HCT116 (cell line): ENCODE results near the gene NTSR1. TPM values are rescaled to one million over a fixed set of nuclear protein-coding genes. Genes with fewer than 3 reads are reported as not detected.

ENCODE experiments used
- ATAC-seq: fragments of 200-7000 bp; cut with Tn5 transposase; 2 replicates; pipeline ENCODE4 v1.9.1; 2020; ENCODE audit warnings: mild to moderate bottlenecking, moderate library complexity
- BruUV-seq: library from RNA; stranded (reverse); fragments of 400-500 nt; replicated peaks from 2 replicates; lab custom pipeline; 2021; lab: Mats Ljungman, UMichigan
- CTCF ChIA-PET: fragments of 300-600 bp; sonication (Branson Sonifier 250); formaldehyde crosslinking; loops from one replicate; lab custom pipeline; 2021; ENCODE audit warnings: antibody characterized with exemption; lab: Charles Lee
- POLR2A ChIA-PET: fragments of 300-600, 350-600 bp; sonication (Branson Sonifier 250); formaldehyde crosslinking; loops from one replicate; lab custom pipeline; 2021; ENCODE audit warnings: antibody characterized with exemption; lab: Charles Lee
- RAD21 ChIA-PET, 2 experiments: fragments of 300-600 bp; sonication (Branson Sonifier 250); formaldehyde crosslinking; loops; one replicate each; lab custom pipeline; 2023; ENCODE audit warnings: low total read pairs in 2 of 2; ENCODE audit not compliant: uncharacterized antibody in 2 of 2, unreplicated experiment in 2 of 2, low non-redundant PET in 1 of 2; lab: Charles Lee
- DNase-seq: peaks from one replicate; pipeline ENCODE4 v3.0.0-alpha.2; 2010; ENCODE audit warnings: low read depth, low spot score
- H2AFZ ChIP-seq: fragments of 200-600 bp; shearing (Covaris generic), sonication (generic); 2 replicates; pipeline ENCODE4 v1.6.1; 2017; ENCODE audit warnings: low read depth, mixed run types, mixed read lengths, antibody characterized with exemption, low read length; ENCODE audit not compliant: poor library complexity, severe bottlenecking
- H3K27ac ChIP-seq: 2 replicates; pipeline ENCODE4 v1.5.1; 2012; ENCODE audit warnings: low read depth, low read length
- H3K27me3 ChIP-seq: fragments of 200-600 bp; sonication (generic); 2 replicates; pipeline ENCODE4 v1.6.1; 2016; ENCODE audit warnings: mixed run types, low read length, mixed read lengths; ENCODE audit not compliant: insufficient read depth
- H3K36me3 ChIP-seq, 2 experiments: fragments of 200-500 bp in 1 of 2; fragments of 200-600 bp in 1 of 2; sonication (Bioruptor generic) in 1 of 2; sonication (generic) in 1 of 2; 2 replicates each; pipeline versions ENCODE4 v1.5.1 to v1.6.1; 2014 to 2016; ENCODE audit warnings: low read length in 2 of 2, inconsistent platforms in 1 of 2, mixed read lengths in 1 of 2, mixed run types in 1 of 2; ENCODE audit not compliant: insufficient read depth in 2 of 2, control insufficient read depth in 1 of 2
- H3K4me1 ChIP-seq, 2 experiments: fragments of 200-600 bp in 1 of 2; sonication (generic) in 1 of 2; 2 replicates each; pipeline versions ENCODE4 v1.5.1 to v1.6.1; 2012 to 2017; ENCODE audit warnings: low read length in 2 of 2, inconsistent platforms in 1 of 2, mild to moderate bottlenecking in 1 of 2, mixed read lengths in 1 of 2, mixed run types in 1 of 2, moderate library complexity in 1 of 2; ENCODE audit not compliant: insufficient read depth in 2 of 2, control insufficient read depth in 1 of 2
- H3K4me2 ChIP-seq: fragments of 200-600 bp; sonication (generic); 2 replicates; pipeline ENCODE4 v1.6.1; 2017; ENCODE audit warnings: mixed run types, low read length, mixed read lengths
- H3K4me3 ChIP-seq, 2 experiments: fragments of 200-600 bp in 1 of 2; sonication (generic) in 1 of 2; replicated peaks in 1 of 2; 2 replicates each; pipeline ENCODE4 v1.5.1; 2011 to 2016; ENCODE audit warnings: low read length in 2 of 2, control low read depth in 1 of 2, low read depth in 1 of 2, mild to moderate bottlenecking in 1 of 2, mixed read lengths in 1 of 2, mixed run types in 1 of 2
- H3K79me2 ChIP-seq: fragments of 200-600 bp; sonication (generic); 2 replicates; pipeline ENCODE4 v1.6.1; 2017; ENCODE audit warnings: mild to moderate bottlenecking, mixed run types, low read length, moderate library complexity, mixed read lengths; ENCODE audit not compliant: insufficient read depth
- H3K9ac ChIP-seq: fragments of 200-600 bp; sonication (generic); 2 replicates; pipeline ENCODE4 v1.6.1; 2016; ENCODE audit warnings: low read length, mixed read lengths
- H3K9me2 ChIP-seq: fragments of 200-600 bp; sonication (generic), shearing (Covaris generic); 2 replicates; pipeline ENCODE4 v1.6.1; 2017; ENCODE audit warnings: mixed run types, mild to moderate bottlenecking, moderate library complexity; ENCODE audit not compliant: insufficient read depth
- H3K9me3 ChIP-seq, 2 experiments: fragments of 200-500 bp in 1 of 2; fragments of 200-600 bp in 1 of 2; sonication (Bioruptor generic) in 1 of 2; sonication (generic) in 1 of 2; 2 replicates each; pipeline ENCODE4 v1.6.1; 2014 to 2017; ENCODE audit warnings: low read length in 2 of 2, mixed read lengths in 2 of 2, inconsistent platforms in 1 of 2, low read depth in 1 of 2, mild to moderate bottlenecking in 1 of 2, mixed run types in 1 of 2, moderate library complexity in 1 of 2; ENCODE audit not compliant: control insufficient read depth in 1 of 2, insufficient read depth in 1 of 2
- H4K20me1 ChIP-seq: fragments of 200-600 bp; sonication (generic), shearing (Covaris generic); 2 replicates; pipeline ENCODE4 v1.6.1; 2017; ENCODE audit warnings: mixed run types, mild to moderate bottlenecking, moderate library complexity; ENCODE audit not compliant: insufficient read depth
- ELF1 ChIP-seq: IDR thresholded peaks from 2 replicates; pipeline ENCODE4 v1.6.1; 2012; ENCODE audit warnings: low read depth, borderline replicate concordance
- EZH2 ChIP-seq: fragments of 200-600 bp; sonication (generic); IDR thresholded peaks from 2 replicates; pipeline ENCODE4 v1.6.1; 2017; ENCODE audit warnings: antibody characterized with exemption, mixed run types
- POLR2AphosphoS5 ChIP-seq: IDR thresholded peaks from 2 replicates; pipeline ENCODE4 v1.6.1; 2011; ENCODE audit warnings: mild to moderate bottlenecking, low read depth, low read length, moderate library complexity
- SRF ChIP-seq: IDR thresholded peaks from 2 replicates; pipeline ENCODE4 v1.6.1; 2012; ENCODE audit warnings: low read depth
- ZFX ChIP-seq: fragments of 450-650 bp; IDR thresholded peaks from 2 replicates; pipeline ENCODE4 v1.6.1; 2017
- intact Hi-C: fragments of 100-400 bp; cut with micrococcal nuclease; formaldehyde crosslinking; loops from 2 replicates; pipeline ENCODE4 v1.10.0; 2022
- total RNA-seq: library from RNA; stranded (reverse); gene quantifications from one replicate; pipeline ENCODE4 v1.2.1, GENCODE V29; 2021; ENCODE audit not compliant: unreplicated experiment
- TF ChIP-seq, protein P1 (sequence below): IDR thresholded peaks from 2 replicates; pipeline ENCODE4 v1.6.1; 2012; ENCODE audit warnings: low read depth
- TF ChIP-seq, protein P2 (sequence below), 3 experiments: fragments of 200-600 bp in 1 of 3; sonication (generic) in 1 of 3; IDR thresholded peaks in 2 of 3; conservative IDR thresholded peaks in 1 of 3; 2 replicates each; pipeline ENCODE4 v1.5.1; 2012 to 2017; ENCODE audit warnings: low read depth in 2 of 3, low read length in 2 of 3, antibody characterized with exemption in 1 of 3, borderline replicate concordance in 1 of 3, control low read depth in 1 of 3, mild to moderate bottlenecking in 1 of 3, mixed read lengths in 1 of 3, mixed run types in 1 of 3, moderate library complexity in 1 of 3; ENCODE audit not compliant: insufficient read depth in 1 of 3

The NTSR1 gene
- total RNA-seq, 1 experiment from 2014 or later = 187 TPM

DNA sequence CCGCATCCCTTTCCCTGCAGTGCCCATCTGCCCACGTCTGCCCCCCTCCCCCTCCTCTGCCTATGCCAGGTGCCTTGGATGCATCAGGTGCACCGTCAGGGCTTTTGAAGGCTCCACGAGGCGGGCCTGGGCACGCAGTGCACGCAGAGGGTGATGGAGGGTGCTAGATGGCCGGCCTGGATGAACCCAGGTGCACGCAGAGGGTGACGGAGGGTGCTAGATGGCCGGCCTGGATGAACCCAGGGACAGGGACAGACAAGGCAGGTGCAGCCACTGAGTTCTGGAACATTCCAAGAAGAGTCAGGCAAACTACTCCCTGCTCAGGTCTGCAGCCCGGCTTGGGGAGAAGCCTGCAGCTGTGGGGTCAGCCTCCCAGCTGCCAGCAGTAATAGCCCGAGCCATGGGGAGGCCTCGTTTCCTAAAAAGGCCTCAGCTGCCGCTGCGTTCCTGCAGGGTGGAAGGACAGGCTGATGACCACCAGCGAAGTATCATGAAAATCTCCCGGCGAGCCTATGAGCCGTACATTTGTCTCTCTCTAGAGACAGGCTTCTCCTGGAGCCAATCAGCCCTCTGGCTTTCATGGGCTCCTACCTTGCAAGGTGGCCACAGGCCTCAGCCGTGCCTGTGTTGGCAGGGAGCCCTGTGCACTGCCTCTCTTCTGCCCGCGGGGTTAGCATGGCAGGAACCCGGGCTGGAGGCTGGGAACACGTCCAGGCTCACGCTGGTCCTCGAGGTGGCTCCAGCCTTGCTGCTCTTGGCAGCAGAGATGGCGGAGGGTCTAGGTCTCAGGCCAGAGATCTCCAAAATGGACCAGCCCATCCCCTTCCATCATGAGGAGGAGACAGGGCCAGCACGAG is 29.6 kb downstream of the NTSR1 start:
- Histone ChIP-seq H2AFZ (no peak overlapping the region), H3K79me2 (peaks cover 88% of the 10 kb centered on the region), H3K9me3 (no peaks in the 10 kb centered on the region), H3K36me3 (peaks cover 0 to 45% of the 10 kb centered on the region in 2 experiments; a peak in 1 of 4 replicates), H3K9me2 (no peaks in the 10 kb centered on the region), H4K20me1 (no peaks in the 10 kb centered on the region), H3K4me2 (peak overlapping the region; percentile 77), H3K9ac (peak overlapping the region; percentile 78), H3K27me3 (no peaks in the 10 kb centered on the region), H3K27ac (peak overlapping the region; percentile 100), H3K4me1 (peaks cover 84 to 100% of the 10 kb centered on the region in 2 experiments), H3K4me3 (peak overlapping the region; percentile 37 to 43; a peak in 2 of 4 replicates)
- intact Hi-C loops = no loop called here
- ATAC-seq (no peak), DNase-seq (no peak)
- RAD21 ChIA-PET = no interaction called here
- BruUV-seq = TSS peak; percentile 4
- TF ChIP-seq, protein P1, sequence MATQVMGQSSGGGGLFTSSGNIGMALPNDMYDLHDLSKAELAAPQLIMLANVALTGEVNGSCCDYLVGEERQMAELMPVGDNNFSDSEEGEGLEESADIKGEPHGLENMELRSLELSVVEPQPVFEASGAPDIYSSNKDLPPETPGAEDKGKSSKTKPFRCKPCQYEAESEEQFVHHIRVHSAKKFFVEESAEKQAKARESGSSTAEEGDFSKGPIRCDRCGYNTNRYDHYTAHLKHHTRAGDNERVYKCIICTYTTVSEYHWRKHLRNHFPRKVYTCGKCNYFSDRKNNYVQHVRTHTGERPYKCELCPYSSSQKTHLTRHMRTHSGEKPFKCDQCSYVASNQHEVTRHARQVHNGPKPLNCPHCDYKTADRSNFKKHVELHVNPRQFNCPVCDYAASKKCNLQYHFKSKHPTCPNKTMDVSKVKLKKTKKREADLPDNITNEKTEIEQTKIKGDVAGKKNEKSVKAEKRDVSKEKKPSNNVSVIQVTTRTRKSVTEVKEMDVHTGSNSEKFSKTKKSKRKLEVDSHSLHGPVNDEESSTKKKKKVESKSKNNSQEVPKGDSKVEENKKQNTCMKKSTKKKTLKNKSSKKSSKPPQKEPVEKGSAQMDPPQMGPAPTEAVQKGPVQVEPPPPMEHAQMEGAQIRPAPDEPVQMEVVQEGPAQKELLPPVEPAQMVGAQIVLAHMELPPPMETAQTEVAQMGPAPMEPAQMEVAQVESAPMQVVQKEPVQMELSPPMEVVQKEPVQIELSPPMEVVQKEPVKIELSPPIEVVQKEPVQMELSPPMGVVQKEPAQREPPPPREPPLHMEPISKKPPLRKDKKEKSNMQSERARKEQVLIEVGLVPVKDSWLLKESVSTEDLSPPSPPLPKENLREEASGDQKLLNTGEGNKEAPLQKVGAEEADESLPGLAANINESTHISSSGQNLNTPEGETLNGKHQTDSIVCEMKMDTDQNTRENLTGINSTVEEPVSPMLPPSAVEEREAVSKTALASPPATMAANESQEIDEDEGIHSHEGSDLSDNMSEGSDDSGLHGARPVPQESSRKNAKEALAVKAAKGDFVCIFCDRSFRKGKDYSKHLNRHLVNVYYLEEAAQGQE = no peak
- peak; percentile 21; the same call in 1 of the 2 replicates for TF ChIP-seq ZFX
- POLR2A ChIA-PET = no interaction called here
- CTCF ChIA-PET = no interaction called here

DNA sequence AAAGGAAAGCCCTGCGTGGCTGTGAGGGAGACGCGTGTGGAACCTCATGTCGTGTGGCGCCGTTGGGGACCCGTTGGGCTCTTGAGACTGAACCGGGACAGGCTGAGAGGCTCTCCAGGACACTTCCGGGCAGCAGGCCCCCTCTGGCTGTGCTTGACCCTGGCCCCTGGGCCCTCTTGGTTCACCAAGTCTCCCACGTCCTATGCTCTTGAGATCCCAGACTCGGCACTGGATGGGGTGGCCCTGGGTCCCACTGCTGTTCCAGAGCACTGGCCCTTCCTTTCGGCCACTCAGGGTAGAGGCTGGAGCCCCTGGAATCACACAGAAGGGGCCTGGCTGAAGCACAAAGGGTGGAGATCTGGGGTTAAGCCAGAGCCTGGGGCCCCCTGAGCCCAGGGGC is 30.4 kb downstream of the NTSR1 start:
- ChIA-PET POLR2A (interaction anchor here (0.8 to 2.6 kb wide), 3 partner anchors 31 to 55 kb away, joined by 3 to 12 read pairs (median 10); partner anchors contain the start of gene NTSR1), RAD21 (no interaction called here), CTCF (no interaction called here)
- H3K9ac ChIP-seq = peak overlapping the region; percentile 78
- H3K9me2 ChIP-seq = no peaks in the 10 kb centered on the region
- BruUV-seq = no TSS peak
- peaks cover 76 to 99% of the 10 kb centered on the region in 2 experiments for H3K4me1 ChIP-seq
- intact Hi-C loops = no loop called here
- peak overlapping the region; percentile 20 to 37 for H3K4me3 ChIP-seq
- peaks cover 88% of the 10 kb centered on the region for H3K79me2 ChIP-seq
- H3K9me3 ChIP-seq = no peaks in the 10 kb centered on the region
- H4K20me1 ChIP-seq = no peaks in the 10 kb centered on the region
- no peaks in the 10 kb centered on the region for H3K27me3 ChIP-seq
- ATAC-seq (no peak), DNase-seq (no peak)
- no peak overlapping the region for H2AFZ ChIP-seq
- H3K36me3 ChIP-seq = peaks cover 0 to 43% of the 10 kb centered on the region in 2 experiments; a peak in 1 of 4 replicates
- H3K27ac ChIP-seq = peak overlapping the region; percentile 100
- peak overlapping the region; percentile 77 for H3K4me2 ChIP-seq
- TF ChIP-seq ELF1 (no peak), EZH2 (no peak), POLR2AphosphoS5 (no peak; the same call in 1 of the 2 replicates), SRF (no peak)
- TF ChIP-seq, protein P1 = no peak
- TF ChIP-seq, protein P2, sequence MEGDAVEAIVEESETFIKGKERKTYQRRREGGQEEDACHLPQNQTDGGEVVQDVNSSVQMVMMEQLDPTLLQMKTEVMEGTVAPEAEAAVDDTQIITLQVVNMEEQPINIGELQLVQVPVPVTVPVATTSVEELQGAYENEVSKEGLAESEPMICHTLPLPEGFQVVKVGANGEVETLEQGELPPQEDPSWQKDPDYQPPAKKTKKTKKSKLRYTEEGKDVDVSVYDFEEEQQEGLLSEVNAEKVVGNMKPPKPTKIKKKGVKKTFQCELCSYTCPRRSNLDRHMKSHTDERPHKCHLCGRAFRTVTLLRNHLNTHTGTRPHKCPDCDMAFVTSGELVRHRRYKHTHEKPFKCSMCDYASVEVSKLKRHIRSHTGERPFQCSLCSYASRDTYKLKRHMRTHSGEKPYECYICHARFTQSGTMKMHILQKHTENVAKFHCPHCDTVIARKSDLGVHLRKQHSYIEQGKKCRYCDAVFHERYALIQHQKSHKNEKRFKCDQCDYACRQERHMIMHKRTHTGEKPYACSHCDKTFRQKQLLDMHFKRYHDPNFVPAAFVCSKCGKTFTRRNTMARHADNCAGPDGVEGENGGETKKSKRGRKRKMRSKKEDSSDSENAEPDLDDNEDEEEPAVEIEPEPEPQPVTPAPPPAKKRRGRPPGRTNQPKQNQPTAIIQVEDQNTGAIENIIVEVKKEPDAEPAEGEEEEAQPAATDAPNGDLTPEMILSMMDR (IDR thresholded peaks at IDR 0.05 in 2 of 3, conservative IDR thresholded peaks at IDR 0.05 in 1 of 3; ENCODE audit: borderline replicate concordance in 1 of 3, insufficient read depth in 1 of 3, low read depth in 2 of 3, low read length in 2 of 3) = no peak
